HepG2 (cell line): ENCODE measurements around the gene C9orf50. TPM values are rescaled to one million over a fixed set of nuclear protein-coding genes. Genes with fewer than 3 reads are reported as not detected.

Experiments used
- FOXM1 ChIP-seq: sonication (generic); formaldehyde crosslinking; IDR thresholded peaks from 2 replicates; pipeline ENCODE4 v1.5.0; 2020; ENCODE audit warnings: missing genetic modification reagents
- JUN ChIP-seq: sonication (generic); formaldehyde crosslinking; IDR thresholded peaks from 2 replicates; pipeline ENCODE4 v1.4.0; 2020; ENCODE audit warnings: mild to moderate bottlenecking, missing genetic modification reagents
- NKX3-1 ChIP-seq: sonication (generic); formaldehyde crosslinking; IDR thresholded peaks from 2 replicates; pipeline ENCODE4 v1.5.0; 2020; ENCODE audit warnings: missing genetic modification reagents
- NR2C2 ChIP-seq: sonication (generic); formaldehyde crosslinking; IDR thresholded peaks from 2 replicates; pipeline ENCODE4 v1.4.0; 2020; ENCODE audit warnings: missing genetic modification reagents, mild to moderate bottlenecking, moderate library complexity, borderline replicate concordance
- PLRG1 ChIP-seq: fragments of 450-650 bp; conservative IDR thresholded peaks from 2 replicates; pipeline ENCODE4 v1.6.1; 2016
- POGZ ChIP-seq: sonication (generic); formaldehyde crosslinking; IDR thresholded peaks from 2 replicates; pipeline ENCODE4 v1.4.0; 2020; ENCODE audit warnings: mild to moderate bottlenecking, missing genetic modification reagents
- RELA ChIP-seq: sonication (generic); formaldehyde crosslinking; IDR thresholded peaks from 2 replicates; pipeline ENCODE4 v1.4.0; 2020; ENCODE audit warnings: missing genetic modification reagents
- SNRNP70 ChIP-seq: fragments of 200-400 bp; formaldehyde crosslinking; IDR thresholded peaks from 2 replicates; pipeline ENCODE4 v1.6.1; 2017; ENCODE audit warnings: mild to moderate bottlenecking, low read depth, low read length, moderate library complexity
- SRSF9 ChIP-seq: fragments of 200-400 bp; formaldehyde crosslinking; IDR thresholded peaks from 2 replicates; pipeline ENCODE4 v1.6.1; 2018; ENCODE audit warnings: borderline replicate concordance, mild to moderate bottlenecking, low read depth, low read length; ENCODE audit not compliant: insufficient read depth, poor library complexity, severe bottlenecking
- SRY ChIP-seq: sonication (generic); formaldehyde crosslinking; IDR thresholded peaks from 2 replicates; pipeline ENCODE4 v1.8.0; 2022; ENCODE audit warnings: mild to moderate bottlenecking, missing genetic modification reagents
- STAG1 ChIP-seq: sonication (generic); formaldehyde crosslinking; IDR thresholded peaks from 2 replicates; pipeline ENCODE4 v1.4.0; 2020; ENCODE audit warnings: missing genetic modification reagents
- TBP ChIP-seq: sonication (generic); formaldehyde crosslinking; IDR thresholded peaks from 2 replicates; pipeline ENCODE4 v1.5.0; 2020; ENCODE audit warnings: missing genetic modification reagents
- THAP7 ChIP-seq: sonication (generic); formaldehyde crosslinking; IDR thresholded peaks from 2 replicates; pipeline ENCODE4 v1.8.1; 2023; ENCODE audit warnings: mild to moderate bottlenecking, missing genetic modification reagents
- ZBTB38 ChIP-seq: sonication (generic); formaldehyde crosslinking; IDR thresholded peaks from 2 replicates; pipeline ENCODE4 v1.5.1; 2020; ENCODE audit warnings: mild to moderate bottlenecking, missing genetic modification reagents
- ZBTB43 ChIP-seq: sonication (generic); formaldehyde crosslinking; conservative IDR thresholded peaks from 2 replicates; pipeline ENCODE4 v1.4.0; 2020; ENCODE audit warnings: missing genetic modification reagents
- ZGPAT ChIP-seq: IDR thresholded peaks from 2 replicates; pipeline ENCODE4 v1.6.1; 2016; ENCODE audit warnings: mild to moderate bottlenecking
- ZNF142 ChIP-seq: sonication (generic); formaldehyde crosslinking; IDR thresholded peaks from 2 replicates; pipeline ENCODE4 v1.4.0; 2020; ENCODE audit warnings: missing genetic modification reagents
- ZNF143 ChIP-seq: sonication (generic); formaldehyde crosslinking; IDR thresholded peaks from 2 replicates; pipeline ENCODE4 v1.4.0; 2020; ENCODE audit warnings: missing genetic modification reagents
- ZNF253 ChIP-seq: sonication (generic); formaldehyde crosslinking; IDR thresholded peaks from 2 replicates; pipeline ENCODE4 v1.8.0; 2022; ENCODE audit warnings: mild to moderate bottlenecking, missing genetic modification reagents, borderline replicate concordance
- ZNF510 ChIP-seq: sonication (generic); formaldehyde crosslinking; IDR thresholded peaks from 2 replicates; pipeline ENCODE4 v1.4.0; 2020; ENCODE audit warnings: low read depth, mild to moderate bottlenecking, missing genetic modification reagents
- ZNF790 ChIP-seq: sonication (generic); formaldehyde crosslinking; IDR thresholded peaks from 2 replicates; pipeline ENCODE4 v1.8.0; 2022; ENCODE audit warnings: missing genetic modification reagents, mild to moderate bottlenecking, borderline replicate concordance
- polyA plus RNA-seq, 8 experiments: library from polyadenylated mRNA; depleted of rRNA in 3 of 8; stranded (reverse) in 7 of 8; unstranded in 1 of 8; fragments of >200 nt; fragmentation: Illumina TruSeq in 4 of 8; extraction: Trizol in 4 of 8; gene quantifications; 2 replicates each; pipeline versions ENCODE4 v1.2.1 to v1.2.3, GENCODE V29; 2011 to 2016; ENCODE audit warnings: low read depth in 4 of 8, missing spikeins in 1 of 8, mixed read lengths in 1 of 8; ENCODE audit not compliant: insufficient read depth in 1 of 8
- total RNA-seq, 5 experiments: library from RNA; depleted of rRNA; stranded (reverse); fragments of >200 nt; fragmentation: Illumina TruSeq; extraction: Trizol; gene quantifications; 2 replicates each; pipeline ENCODE4 v1.2.3, GENCODE V29; 2016; ENCODE audit warnings: low read depth in 1 of 5

C9orf50 gene
- total and polyA plus RNA-seq, 2 of the 13 experiments (the other 11 are each of a cell fraction or from before 2014, with no cell fraction given), result not detected

GRCh38 chr9:129626079-129626624 is 5.3 kb upstream of the C9orf50 start, which contains the start of gene NTMT1 (continued):
- TF ChIP-seq ZGPAT (CRISPR knock-in tag), result peak; percentile 67; the same call in 1 of the 2 replicates
- peak; percentile 84; the same call in 1 of the 2 replicates for TF ChIP-seq ZNF790 (CRISPR knock-in tag)
- TF ChIP-seq TBP, result 0 out of 2 replicates have a peak, but pooled peaks have one; percentile 81
- TF ChIP-seq ZNF142 (CRISPR knock-in tag), result no peak
- TF ChIP-seq ZBTB43, result no peak; the same call in 1 of the 2 replicates
- TF ChIP-seq SRSF9, result no peak
- 0 out of 2 replicates have a peak, but pooled peaks have one; percentile 46 for TF ChIP-seq NKX3-1 (CRISPR knock-in tag)
- peak; percentile 90; the same call in 1 of the 2 replicates for TF ChIP-seq SRY (CRISPR knock-in tag)
- no peak for TF ChIP-seq RELA (CRISPR knock-in tag)
- no peak; the same call in none of the 2 replicates for TF ChIP-seq ZBTB38 (CRISPR knock-in tag)
- TF ChIP-seq THAP7 (CRISPR knock-in tag), result peak; percentile 14; the same call in 1 of the 2 replicates
- TF ChIP-seq ZNF510, result no peak
- TF ChIP-seq ZNF253 (CRISPR knock-in tag), result 0 out of 2 replicates have a peak, but pooled peaks have one; percentile 46
- peak; percentile 61 for TF ChIP-seq POGZ
- TF ChIP-seq PLRG1, result no peak
- TF ChIP-seq FOXM1, result no peak
- TF ChIP-seq ZNF143 (CRISPR knock-in tag), result no peak
- no peak for TF ChIP-seq NR2C2 (CRISPR knock-in tag)
- no peak for TF ChIP-seq STAG1 (CRISPR knock-in tag)
- TF ChIP-seq SNRNP70, result no peak
- TF ChIP-seq JUN (CRISPR knock-in tag), result no peak
